Measurements from ENCODE around the gene RPL22. TPM values are rescaled to one million over a fixed set of nuclear protein-coding genes. Genes with fewer than 3 reads are reported as not detected.

Gene RPL22
- total RNA-seq, 1 donor from 2014 or later, result 153 TPM

GRCh38 chr1:6174621-6175410 lies 24.6 kb downstream of the RPL22 start:
- FAIRE-seq, result peak; percentile 97

GRCh38 chr1:6172549-6172948 lies 26.8 kb downstream of the RPL22 start:
- Histone ChIP-seq H3K4me3 (ENCODE audit: low read depth, low read length) (no peak overlapping the region), H3K27me3 (ENCODE audit: control insufficient read depth, insufficient read depth, low read length) (peaks cover 19% of the 10 kb centered on the region)

More at GRCh38 chr1:6174621-6175410, 24.6 kb downstream of the RPL22 start:
- Histone ChIP-seq H3K4me3 (ENCODE audit: low read depth, low read length) (no peak overlapping the region), H3K27me3 (ENCODE audit: control insufficient read depth, insufficient read depth, low read length) (peaks cover 27% of the 10 kb centered on the region), H3K36me3 (ENCODE audit: control insufficient read depth, insufficient read depth, low read length) (no peaks in the 10 kb centered on the region)
- DNase-seq (ENCODE audit: low read depth), result no peak
- no peak for TF ChIP-seq CTCF (IDR thresholded peaks at IDR 0.05; ENCODE audit: insufficient read depth, low read length, severe bottlenecking)

GRCh38 chr1:6171548-6172124 lies 27.8 kb downstream of the RPL22 start:
- H3K4me3 ChIP-seq (ENCODE audit: low read depth, low read length), result no peak overlapping the region
- H3K36me3 ChIP-seq (ENCODE audit: control insufficient read depth, insufficient read depth, low read length), result no peaks in the 10 kb centered on the region
- H3K27me3 ChIP-seq (ENCODE audit: control insufficient read depth, insufficient read depth, low read length), result peaks cover 12% of the 10 kb centered on the region
- peak; percentile 40 for TF ChIP-seq CTCF (IDR thresholded peaks at IDR 0.05; ENCODE audit: insufficient read depth, low read length, severe bottlenecking)
- no peak for DNase-seq (ENCODE audit: low read depth)
- FAIRE-seq, result no peak

More at GRCh38 chr1:6172549-6172948, 26.8 kb downstream of the RPL22 start:
- DNase-seq (ENCODE audit: low read depth), result no peak
- no peak for FAIRE-seq
- no peaks in the 10 kb centered on the region for H3K36me3 ChIP-seq (ENCODE audit: control insufficient read depth, insufficient read depth, low read length)
- TF ChIP-seq CTCF (IDR thresholded peaks at IDR 0.05; ENCODE audit: insufficient read depth, low read length, severe bottlenecking), result no peak

GRCh38 chr1:6170742-6171201 lies 28.6 kb downstream of the RPL22 start:
- peaks cover 9% of the 10 kb centered on the region for H3K27me3 ChIP-seq (ENCODE audit: control insufficient read depth, insufficient read depth, low read length)
- FAIRE-seq, result no peak
- no peak for DNase-seq (ENCODE audit: low read depth)

GRCh38 chr1:6170116-6170741 lies 29.2 kb downstream of the RPL22 start:
- H3K4me3 ChIP-seq (ENCODE audit: low read depth, low read length), result no peak overlapping the region
- TF ChIP-seq CTCF (IDR thresholded peaks at IDR 0.05; ENCODE audit: insufficient read depth, low read length, severe bottlenecking), result no peak
- H3K36me3 ChIP-seq (ENCODE audit: control insufficient read depth, insufficient read depth, low read length), result no peaks in the 10 kb centered on the region
- FAIRE-seq (no peak), DNase-seq (ENCODE audit: low read depth) (no peak)
- peaks cover 10% of the 10 kb centered on the region for H3K27me3 ChIP-seq (ENCODE audit: control insufficient read depth, insufficient read depth, low read length)

More at GRCh38 chr1:6170742-6171201, 28.6 kb downstream of the RPL22 start:
- Histone ChIP-seq H3K36me3 (ENCODE audit: control insufficient read depth, insufficient read depth, low read length) (no peaks in the 10 kb centered on the region), H3K4me3 (ENCODE audit: low read depth, low read length) (no peak overlapping the region)
- TF ChIP-seq CTCF (IDR thresholded peaks at IDR 0.05; ENCODE audit: insufficient read depth, low read length, severe bottlenecking), result no peak
